ENCODE measurements around the gene SMYD3.
"Not testable (repeated sequence)": the region's sequence is repeated elsewhere in the genome, so short reads cannot be mapped to it uniquely, and the experiment has no call there.

Gene SMYD3

DNA sequence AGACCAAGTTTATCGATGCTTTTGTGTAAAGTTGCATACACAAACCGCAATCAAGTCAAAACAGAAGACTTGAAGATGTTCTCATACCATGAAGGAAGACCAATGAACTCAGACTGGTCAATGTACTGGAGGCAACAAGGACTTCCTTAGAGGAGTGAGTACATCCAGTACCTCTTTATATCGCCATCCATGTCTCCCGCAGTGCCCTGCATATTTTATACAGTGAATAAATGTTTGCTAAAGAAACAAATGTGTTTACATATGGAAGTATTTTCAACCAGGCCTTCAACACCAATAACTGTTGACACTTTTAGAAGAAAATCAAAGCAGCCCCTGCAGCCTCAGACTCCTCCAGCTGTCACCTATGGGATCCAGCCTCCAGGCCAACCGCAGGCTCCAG, 125.6 kb downstream of the SMYD3 start:
- no peaks in the 10 kb centered on the region for H3K27me3 ChIP-seq (ENCODE audit: low read depth, low read length)
- no peaks in the 10 kb centered on the region for H3K36me3 ChIP-seq (ENCODE audit: control insufficient read depth in 1 of 2, insufficient read depth in 2 of 2, low read length in 2 of 2)
- no peak overlapping the region for H3K4me3 ChIP-seq (ENCODE audit: low read depth in 1 of 2, low read length in 2 of 2)
- H3K9me3 ChIP-seq (ENCODE audit: control insufficient read depth in 1 of 2, low read length in 2 of 2) = no peaks in the 10 kb centered on the region
- no peak overlapping the region for H3K27ac ChIP-seq (ENCODE audit: low read length)
- no peaks in the 10 kb centered on the region for H3K4me1 ChIP-seq (ENCODE audit: control insufficient read depth in 1 of 2, insufficient read depth in 2 of 2, low read length in 2 of 2)

DNA sequence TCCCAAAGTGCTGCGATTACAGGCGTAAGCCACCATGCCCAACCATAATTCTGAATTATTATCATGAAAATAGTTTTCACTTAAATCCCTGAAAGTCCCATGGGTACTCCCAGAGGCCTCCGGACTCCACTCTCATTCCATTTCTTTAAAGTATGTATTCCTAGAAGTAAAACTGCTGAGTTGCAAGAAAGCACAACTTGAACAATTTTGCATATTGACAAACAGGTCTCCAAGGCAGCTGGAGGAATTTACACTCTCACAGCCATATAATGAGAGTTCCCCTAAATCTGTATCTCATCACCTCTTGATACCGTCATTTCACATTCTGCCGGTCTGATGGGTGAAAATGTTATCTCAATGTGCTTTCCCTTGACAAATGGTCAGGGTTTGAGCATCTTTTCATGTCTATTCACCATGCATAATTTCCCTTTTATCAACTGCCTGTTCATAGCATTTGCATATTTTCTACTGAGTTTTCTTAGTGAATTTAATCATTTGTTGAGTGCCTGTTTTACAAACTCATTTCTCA, 129.4 kb downstream of the SMYD3 start:
- H3K27ac ChIP-seq (ENCODE audit: low read length) = no peak overlapping the region
- H3K27me3 ChIP-seq (ENCODE audit: low read depth, low read length) = no peaks in the 10 kb centered on the region
- no peaks in the 10 kb centered on the region for H3K4me1 ChIP-seq (ENCODE audit: control insufficient read depth in 1 of 2, insufficient read depth in 2 of 2, low read length in 2 of 2)
- no peaks in the 10 kb centered on the region for H3K36me3 ChIP-seq (ENCODE audit: control insufficient read depth in 1 of 2, insufficient read depth in 2 of 2, low read length in 2 of 2)
- no peak overlapping the region for H3K4me3 ChIP-seq (ENCODE audit: low read depth in 1 of 2, low read length in 2 of 2)
- no peaks in the 10 kb centered on the region for H3K9me3 ChIP-seq (ENCODE audit: control insufficient read depth in 1 of 2, low read length in 2 of 2)

DNA sequence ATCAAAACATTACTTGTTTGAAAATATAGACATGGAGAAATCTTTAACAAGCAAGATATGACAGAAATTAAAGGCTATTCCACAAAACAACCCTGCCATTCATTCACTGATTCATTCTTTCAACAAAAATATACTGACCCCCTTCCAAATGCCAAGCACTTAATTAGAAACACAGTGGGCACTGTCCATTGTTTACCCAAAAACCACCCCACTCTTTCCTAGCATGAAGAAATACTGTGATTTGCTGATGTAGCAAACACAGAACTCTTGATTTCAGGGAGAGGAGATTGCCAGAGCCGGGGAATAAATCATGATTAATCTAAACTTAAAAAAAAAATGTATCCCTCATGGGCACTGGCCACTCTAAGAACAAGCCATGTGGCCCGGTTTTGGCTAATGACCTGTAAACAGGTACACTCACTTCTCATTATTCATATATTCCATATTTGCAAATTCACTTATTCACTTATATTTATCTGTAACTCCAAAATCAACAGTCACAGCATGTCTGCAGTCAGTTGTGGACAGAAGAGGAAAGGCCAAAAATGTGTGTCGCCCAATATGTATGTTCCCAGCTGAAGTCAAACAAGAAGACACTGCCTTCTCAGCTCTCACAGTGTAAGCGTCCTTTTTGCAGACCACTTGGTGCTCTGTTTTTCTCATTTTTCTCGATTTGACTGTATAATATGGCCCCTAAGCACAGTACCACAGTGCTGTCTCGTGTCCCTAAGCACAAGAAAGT, 133.1 kb downstream of the SMYD3 start:
- Histone ChIP-seq H3K9me3 (ENCODE audit: control insufficient read depth in 1 of 2, low read length in 2 of 2) (no peaks in the 10 kb centered on the region), H3K27ac (ENCODE audit: low read length) (no peak overlapping the region), H3K27me3 (ENCODE audit: low read depth, low read length) (no peaks in the 10 kb centered on the region), H3K4me1 (ENCODE audit: control insufficient read depth in 1 of 2, insufficient read depth in 2 of 2, low read length in 2 of 2) (no peaks in the 10 kb centered on the region), H3K4me3 (ENCODE audit: low read depth in 1 of 2, low read length in 2 of 2) (no peak overlapping the region), H3K36me3 (ENCODE audit: control insufficient read depth in 1 of 2, insufficient read depth in 2 of 2, low read length in 2 of 2) (no peaks in the 10 kb centered on the region)

DNA sequence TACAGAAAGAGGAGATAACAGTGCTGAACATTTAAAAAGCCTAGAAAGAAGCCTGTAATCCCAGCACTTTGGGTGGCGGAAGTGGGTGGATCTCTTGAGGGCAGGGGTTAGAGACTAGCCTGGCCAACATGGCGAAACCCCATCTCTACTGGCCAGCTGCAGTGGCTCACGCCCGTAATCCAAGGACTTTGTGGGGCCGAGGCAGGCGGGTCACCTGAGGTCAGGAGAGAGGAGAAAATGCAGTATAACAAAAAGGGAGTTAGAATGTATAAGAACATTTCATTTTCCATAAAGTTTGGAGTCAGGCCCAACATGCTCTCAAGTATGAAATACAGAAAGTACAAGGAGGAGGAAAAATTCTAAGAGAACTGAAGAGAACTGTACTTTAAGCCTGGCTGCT, 134.5 kb downstream of the SMYD3 start:
- no peaks in the 10 kb centered on the region for H3K27me3 ChIP-seq (ENCODE audit: low read depth, low read length)
- H3K4me3 ChIP-seq (ENCODE audit: low read depth in 1 of 2, low read length in 2 of 2) = no peak overlapping the region
- no peaks in the 10 kb centered on the region for H3K36me3 ChIP-seq (ENCODE audit: control insufficient read depth in 1 of 2, insufficient read depth in 2 of 2, low read length in 2 of 2)
- H3K4me1 ChIP-seq (ENCODE audit: control insufficient read depth in 1 of 2, insufficient read depth in 2 of 2, low read length in 2 of 2) = no peaks in the 10 kb centered on the region
- H3K9me3 ChIP-seq (ENCODE audit: control insufficient read depth in 1 of 2, low read length in 2 of 2) = no peaks in the 10 kb centered on the region
- no peak overlapping the region for H3K27ac ChIP-seq (ENCODE audit: low read length)

DNA sequence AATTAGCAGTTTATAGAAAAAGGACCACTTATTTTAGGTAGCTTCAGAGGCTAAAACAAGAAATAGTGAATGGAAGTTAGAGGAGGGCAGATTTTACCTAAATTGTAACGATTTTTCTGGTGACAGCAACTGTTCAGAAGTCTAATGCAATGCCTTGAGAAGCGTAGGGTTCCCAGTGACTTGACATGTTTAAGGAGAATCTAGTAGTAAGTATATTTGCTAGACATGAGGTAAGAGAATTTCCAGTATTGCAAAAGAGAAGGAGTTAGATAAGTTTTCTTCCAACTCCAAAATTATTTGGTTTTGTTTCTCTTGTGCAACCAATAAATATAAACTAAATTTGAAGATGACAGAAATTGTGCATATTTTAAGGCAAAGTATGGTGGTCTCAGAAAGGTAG, 140.0 kb downstream of the SMYD3 start:
- no peak overlapping the region for H3K4me3 ChIP-seq (ENCODE audit: low read depth in 1 of 2, low read length in 2 of 2)
- H3K4me1 ChIP-seq (ENCODE audit: control insufficient read depth in 1 of 2, insufficient read depth in 2 of 2, low read length in 2 of 2) = no peaks in the 10 kb centered on the region
- H3K36me3 ChIP-seq (ENCODE audit: control insufficient read depth in 1 of 2, insufficient read depth in 2 of 2, low read length in 2 of 2) = no peaks in the 10 kb centered on the region
- no peaks in the 10 kb centered on the region for H3K27me3 ChIP-seq (ENCODE audit: low read depth, low read length)
- H3K27ac ChIP-seq (ENCODE audit: low read length) = no peak overlapping the region
- no peaks in the 10 kb centered on the region for H3K9me3 ChIP-seq (ENCODE audit: control insufficient read depth in 1 of 2, low read length in 2 of 2)

DNA sequence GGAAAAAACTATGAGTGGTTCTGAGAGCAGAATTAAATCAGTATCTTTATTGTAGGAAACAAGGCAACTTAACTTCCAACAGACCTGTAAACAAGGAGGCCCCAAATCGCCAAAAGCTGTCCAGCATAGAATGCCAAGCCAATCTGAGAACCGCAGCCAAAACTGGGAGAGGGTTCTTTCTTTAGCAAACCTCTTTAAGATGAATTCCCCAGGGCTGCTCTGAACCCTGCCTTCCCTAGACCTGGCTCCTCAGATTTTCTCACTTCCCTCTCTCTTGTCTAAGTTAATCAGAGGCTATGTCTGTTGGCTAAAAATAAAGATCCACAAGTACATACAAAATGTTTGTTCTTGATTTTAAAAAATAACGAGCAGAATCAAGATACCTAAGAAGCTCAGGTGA, 141.4 kb downstream of the SMYD3 start:
- no peaks in the 10 kb centered on the region for H3K27me3 ChIP-seq (ENCODE audit: low read depth, low read length)
- no peak overlapping the region for H3K4me3 ChIP-seq (ENCODE audit: low read depth in 1 of 2, low read length in 2 of 2)
- H3K9me3 ChIP-seq (ENCODE audit: control insufficient read depth in 1 of 2, low read length in 2 of 2) = no peaks in the 10 kb centered on the region
- no peaks in the 10 kb centered on the region for H3K4me1 ChIP-seq (ENCODE audit: control insufficient read depth in 1 of 2, insufficient read depth in 2 of 2, low read length in 2 of 2)
- H3K27ac ChIP-seq (ENCODE audit: low read length) = no peak overlapping the region
- H3K36me3 ChIP-seq (ENCODE audit: control insufficient read depth in 1 of 2, insufficient read depth in 2 of 2, low read length in 2 of 2) = no peaks in the 10 kb centered on the region

DNA sequence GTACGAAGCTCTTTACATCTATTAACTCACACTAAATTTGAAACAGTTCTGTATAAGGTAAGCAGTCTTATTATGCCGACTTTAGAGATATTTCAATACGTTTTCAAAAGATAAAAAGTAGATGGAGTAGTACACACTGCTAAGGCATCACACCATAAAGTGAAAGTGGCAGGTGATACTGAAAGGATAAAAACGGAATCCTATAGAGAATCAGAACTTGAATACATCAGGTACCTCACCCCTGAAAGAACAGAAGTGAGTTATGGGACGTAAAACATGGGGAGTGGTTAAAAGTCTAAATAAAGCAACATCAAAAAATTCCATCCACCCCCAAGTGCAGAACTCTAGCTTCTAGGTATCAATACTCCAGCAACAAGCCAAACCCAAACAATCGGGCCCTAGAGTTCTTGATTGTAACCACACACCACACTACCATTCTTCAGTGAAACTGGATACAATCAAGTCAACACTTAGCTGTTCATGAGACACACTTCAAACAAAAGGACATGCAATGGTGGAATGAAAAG, 142.6 kb downstream of the SMYD3 start:
- H3K27me3 ChIP-seq (ENCODE audit: low read depth, low read length) = no peaks in the 10 kb centered on the region
- H3K4me1 ChIP-seq (ENCODE audit: control insufficient read depth in 1 of 2, insufficient read depth in 2 of 2, low read length in 2 of 2) = no peaks in the 10 kb centered on the region
- no peak overlapping the region for H3K4me3 ChIP-seq (ENCODE audit: low read depth in 1 of 2, low read length in 2 of 2)
- no peaks in the 10 kb centered on the region for H3K9me3 ChIP-seq (ENCODE audit: control insufficient read depth in 1 of 2, low read length in 2 of 2)
- no peak overlapping the region for H3K27ac ChIP-seq (ENCODE audit: low read length)
- no peaks in the 10 kb centered on the region for H3K36me3 ChIP-seq (ENCODE audit: control insufficient read depth in 1 of 2, insufficient read depth in 2 of 2, low read length in 2 of 2)

DNA sequence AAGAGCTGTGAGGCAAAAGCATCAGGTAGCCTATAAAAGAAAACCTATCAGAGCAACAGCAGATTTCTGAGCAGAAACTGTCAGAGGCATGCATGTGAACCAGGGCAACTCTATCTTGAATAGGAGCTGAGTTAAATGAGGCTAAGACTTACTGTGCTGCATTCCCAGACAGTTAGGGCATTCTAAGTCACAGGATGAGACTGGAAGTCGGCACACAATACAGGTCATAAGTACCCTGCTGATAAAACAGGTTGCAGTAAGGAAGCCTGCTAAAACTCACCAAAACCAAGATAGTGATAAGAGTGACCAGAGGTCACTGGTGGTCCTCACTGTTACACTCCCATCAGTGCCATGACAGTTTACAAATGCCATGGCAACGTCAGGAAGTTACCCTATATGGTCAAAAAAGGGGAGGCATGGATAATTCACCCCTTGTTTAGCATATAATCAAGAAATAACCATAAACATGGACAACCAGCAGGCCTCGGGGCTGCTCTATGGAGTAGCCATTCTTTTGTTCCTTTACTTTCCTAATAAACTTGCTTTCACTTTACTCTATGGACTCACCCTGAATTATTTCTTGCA, 150.0 kb downstream of the SMYD3 start:
- H3K27me3 ChIP-seq (ENCODE audit: low read depth, low read length); H3K36me3 ChIP-seq (ENCODE audit: control insufficient read depth in 1 of 2, insufficient read depth in 2 of 2, low read length in 2 of 2); H3K27ac ChIP-seq (ENCODE audit: low read length); H3K4me1 ChIP-seq (ENCODE audit: control insufficient read depth in 1 of 2, insufficient read depth in 2 of 2, low read length in 2 of 2); H3K9me3 ChIP-seq (ENCODE audit: control insufficient read depth in 1 of 2, low read length in 2 of 2); H3K4me3 ChIP-seq (ENCODE audit: low read depth in 1 of 2, low read length in 2 of 2): not testable (repeated sequence)

DNA sequence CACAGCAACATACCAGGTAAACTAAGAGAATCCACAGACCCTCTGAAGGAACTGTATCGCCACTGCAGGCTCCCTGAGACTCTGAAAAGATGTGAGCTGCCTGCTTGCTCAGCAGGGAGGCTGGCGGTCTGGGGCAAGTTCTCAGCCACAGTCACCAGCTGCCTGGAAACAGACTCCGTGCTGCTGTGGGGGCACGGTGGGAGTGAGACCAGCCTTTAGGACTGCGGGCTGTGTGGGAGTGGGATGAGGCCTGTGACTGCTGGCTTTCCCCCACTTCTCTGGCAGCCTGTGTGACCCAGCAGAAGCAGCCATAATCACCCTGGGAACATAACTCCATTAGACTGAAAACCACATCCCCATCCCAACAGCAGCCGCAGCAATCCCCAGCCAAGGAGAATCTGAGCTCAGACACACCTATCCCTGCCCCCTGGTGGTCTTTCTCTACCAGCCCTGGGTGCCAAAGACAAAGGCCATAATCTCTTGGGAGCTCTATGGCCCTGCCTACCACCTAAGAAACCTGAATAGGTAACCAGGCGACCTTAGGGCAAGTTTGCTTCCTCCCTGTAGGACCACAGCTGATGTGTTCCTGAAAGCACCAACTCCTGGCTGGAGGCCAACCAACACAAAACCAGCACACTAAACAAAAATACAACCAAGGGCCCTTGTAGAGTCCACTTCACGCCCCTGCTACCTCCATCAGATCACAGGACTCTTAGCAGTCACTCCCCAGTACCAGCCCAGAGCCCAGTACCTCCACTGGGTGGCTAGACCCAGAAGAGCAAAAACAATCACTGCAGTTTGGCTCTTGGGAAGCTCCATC, 151.5 kb downstream of the SMYD3 start:
- H3K4me3 ChIP-seq (ENCODE audit: low read depth in 1 of 2, low read length in 2 of 2) = no peak overlapping the region
- H3K27me3 ChIP-seq (ENCODE audit: low read depth, low read length) = no peaks in the 10 kb centered on the region
- H3K9me3 ChIP-seq (ENCODE audit: control insufficient read depth in 1 of 2, low read length in 2 of 2) = peaks cover 0 to 5% of the 10 kb centered on the region in 2 donors

DNA sequence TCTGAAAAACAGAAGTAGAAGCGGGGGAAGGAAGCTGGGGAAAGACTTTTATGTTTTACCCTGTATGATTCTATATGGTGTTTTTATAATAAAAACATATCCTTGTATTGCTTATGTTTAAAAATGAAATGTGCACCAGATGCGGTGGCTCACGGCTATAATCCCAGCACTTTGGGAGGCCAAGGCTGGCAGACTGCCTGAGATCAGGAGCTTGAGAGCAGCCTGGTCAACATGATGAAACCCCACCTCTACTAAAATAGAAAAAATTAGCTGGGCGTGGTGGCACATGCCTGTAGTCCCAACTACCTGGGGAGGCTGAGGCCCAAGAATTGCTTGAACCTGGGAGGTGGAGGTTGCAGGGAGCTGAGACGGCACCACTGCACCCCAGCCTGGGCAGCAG, 155.4 kb downstream of the SMYD3 start:
- Histone ChIP-seq H3K27me3 (ENCODE audit: low read depth, low read length) (no peaks in the 10 kb centered on the region), H3K4me3 (ENCODE audit: low read depth in 1 of 2, low read length in 2 of 2) (no peak overlapping the region), H3K36me3 (ENCODE audit: control insufficient read depth in 1 of 2, insufficient read depth in 2 of 2, low read length in 2 of 2) (no peaks in the 10 kb centered on the region), H3K27ac (ENCODE audit: low read length) (no peak overlapping the region), H3K9me3 (ENCODE audit: control insufficient read depth in 1 of 2, low read length in 2 of 2) (no peaks in the 10 kb centered on the region), H3K4me1 (ENCODE audit: control insufficient read depth in 1 of 2, insufficient read depth in 2 of 2, low read length in 2 of 2) (no peaks in the 10 kb centered on the region)

More for the DNA sequence above, 151.5 kb downstream of the SMYD3 start:
- Histone ChIP-seq H3K27ac (ENCODE audit: low read length) (no peak overlapping the region), H3K36me3 (ENCODE audit: control insufficient read depth in 1 of 2, insufficient read depth in 2 of 2, low read length in 2 of 2) (no peaks in the 10 kb centered on the region), H3K4me1 (ENCODE audit: control insufficient read depth in 1 of 2, insufficient read depth in 2 of 2, low read length in 2 of 2) (no peaks in the 10 kb centered on the region)

DNA sequence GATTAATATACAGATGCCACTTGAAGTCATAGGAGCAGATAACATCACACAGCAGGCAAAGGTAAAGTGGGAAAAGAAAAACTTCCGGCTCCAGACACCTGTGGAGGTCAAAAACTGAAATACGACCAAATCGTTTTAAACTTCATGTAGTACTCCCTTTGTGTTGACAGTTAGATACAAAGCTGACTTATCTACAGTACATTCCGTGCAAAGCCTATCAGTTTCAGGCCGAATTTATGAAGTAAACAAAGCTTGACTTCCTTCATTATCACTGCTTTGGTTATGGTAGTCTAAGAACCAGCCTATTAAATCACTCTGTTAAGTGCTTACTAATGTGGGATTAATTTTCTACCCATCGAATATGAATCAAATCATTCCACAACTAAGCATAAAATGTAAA, 156.3 kb downstream of the SMYD3 start:
- H3K27ac ChIP-seq (ENCODE audit: low read length) = no peak overlapping the region
- H3K4me1 ChIP-seq (ENCODE audit: control insufficient read depth in 1 of 2, insufficient read depth in 2 of 2, low read length in 2 of 2) = no peaks in the 10 kb centered on the region
- H3K36me3 ChIP-seq (ENCODE audit: control insufficient read depth in 1 of 2, insufficient read depth in 2 of 2, low read length in 2 of 2) = no peaks in the 10 kb centered on the region
- H3K27me3 ChIP-seq (ENCODE audit: low read depth, low read length) = no peaks in the 10 kb centered on the region
- H3K4me3 ChIP-seq (ENCODE audit: low read depth in 1 of 2, low read length in 2 of 2) = no peak overlapping the region
- no peaks in the 10 kb centered on the region for H3K9me3 ChIP-seq (ENCODE audit: control insufficient read depth in 1 of 2, low read length in 2 of 2)

All from muscle layer of duodenum (tissue), 2 donors.